ENCODE results near the gene CEBPA. TPM values are rescaled to one million over a fixed set of nuclear protein-coding genes. Genes with fewer than 3 reads are reported as not detected.
A peak's percentile ranks its signal among the peaks of the same experiment; 100 is the strongest.

CEBPA gene
- total RNA-seq, 8 experiments from 2014 or later: 0.46 to 4.9 (median 2.5) TPM

GRCh38 chr19:33285441-33285927 lies 16.9 kb downstream of the CEBPA start:
- Histone ChIP-seq H3K4me1 (replicated peaks in 1 of 2) (no peaks in the 10 kb centered on the region), H3K4me3 (no peak overlapping the region), H3K27ac (no peak overlapping the region)
- in situ Hi-C loops (cut with MboI; ENCODE audit: low pct_unique_long_range_greater_than_20kb in 2 of 9, low sequenced_read_pairs in 9 of 9, unreplicated experiment in 9 of 9): no loop called here
- 52 to 100% (median 73%) methylated on average over 1 to 8 of the region's 9 CpGs; no CpG with 5 or more reads in 4 of the 10 experiments for WGBS, 10 experiments
- ATAC-seq (replicated peaks in 6 of 8): no peak

GRCh38 chr19:33284756-33285155 lies 17.6 kb downstream of the CEBPA start:
- WGBS, 10 experiments: 53 to 100% (median 76%) methylated on average over 1 to 7 of the region's 7 CpGs; no CpG with 5 or more reads in 2 of the 10 experiments
- no peak overlapping the region for H3K27ac ChIP-seq
- no peak overlapping the region for H3K4me3 ChIP-seq
- ATAC-seq (replicated peaks in 6 of 8): no peak
- H3K4me1 ChIP-seq (replicated peaks in 1 of 2): no peaks in the 10 kb centered on the region
- in situ Hi-C loops (cut with MboI; ENCODE audit: low pct_unique_long_range_greater_than_20kb in 2 of 9, low sequenced_read_pairs in 9 of 9, unreplicated experiment in 9 of 9): no loop called here

GRCh38 chr19:33284146-33284643 lies 18.1 kb downstream of the CEBPA start:
- Histone ChIP-seq H3K4me1 (replicated peaks in 1 of 2) (no peaks in the 10 kb centered on the region), H3K4me3 (no peak overlapping the region), H3K27ac (no peak overlapping the region)
- WGBS, 10 experiments: 0 to 100% (median 80%) methylated on average over 1 to 9 of the region's 12 CpGs; no CpG with 5 or more reads in 1 of the 10 experiments
- in situ Hi-C loops (cut with MboI; ENCODE audit: low pct_unique_long_range_greater_than_20kb in 2 of 9, low sequenced_read_pairs in 9 of 9, unreplicated experiment in 9 of 9): no loop called here
- no peak for ATAC-seq (replicated peaks in 6 of 8)

GRCh38 chr19:33283589-33283988 lies 18.7 kb downstream of the CEBPA start:
- no peak for ATAC-seq (replicated peaks in 6 of 8)
- WGBS, 10 experiments: 57 to 100% (median 93%) methylated on average over 1 to 6 of the region's 6 CpGs; no CpG with 5 or more reads in 6 of the 10 experiments
- Histone ChIP-seq H3K4me1 (replicated peaks in 1 of 2) (no peaks in the 10 kb centered on the region), H3K4me3 (no peak overlapping the region), H3K27ac (no peak overlapping the region)
- in situ Hi-C loops (cut with MboI; ENCODE audit: low pct_unique_long_range_greater_than_20kb in 2 of 9, low sequenced_read_pairs in 9 of 9, unreplicated experiment in 9 of 9): no loop called here

GRCh38 chr19:33282036-33282671 lies 20.2 kb downstream of the CEBPA start:
- WGBS, 10 experiments: 0 to 77% (median 48%) methylated on average over 1 to 5 of the region's 14 CpGs; no CpG with 5 or more reads in 4 of the 10 experiments
- in situ Hi-C loops (cut with MboI; ENCODE audit: low pct_unique_long_range_greater_than_20kb in 2 of 9, low sequenced_read_pairs in 9 of 9, unreplicated experiment in 9 of 9): no loop called here
- no peak overlapping the region for H3K4me3 ChIP-seq
- peak in 1 of 8 experiments; percentile 51 for ATAC-seq (replicated peaks in 6 of 8)
- no peak overlapping the region for H3K27ac ChIP-seq
- H3K4me1 ChIP-seq (replicated peaks in 1 of 2): no peaks in the 10 kb centered on the region

- peaks cover 0 to 2% of the 10 kb centered on the region in 2 donors for H3K4me1 ChIP-seq (replicated peaks in 1 of 2)
- no peak overlapping the region for H3K27ac ChIP-seq
- 40 to 95% (median 83%) methylated on average over 1 to 6 of the region's 22 CpGs; no CpG with 5 or more reads in 6 of the 10 experiments for WGBS, 10 experiments
- in situ Hi-C loops (cut with MboI; ENCODE audit: low pct_unique_long_range_greater_than_20kb in 2 of 9, low sequenced_read_pairs in 9 of 9, unreplicated experiment in 9 of 9): no loop called here
- H3K4me3 ChIP-seq: no peak overlapping the region
- no peak for ATAC-seq (replicated peaks in 6 of 8)
Measured at GRCh38 chr19:33281296-33281926, 20.9 kb downstream of the CEBPA start.

- in situ Hi-C loops (cut with MboI; ENCODE audit: low pct_unique_long_range_greater_than_20kb in 2 of 9, low sequenced_read_pairs in 9 of 9, unreplicated experiment in 9 of 9): no loop called here
- Histone ChIP-seq H3K4me3 (no peak overlapping the region), H3K27ac (no peak overlapping the region), H3K4me1 (replicated peaks in 1 of 2) (peaks cover 0 to 8% of the 10 kb centered on the region in 2 donors)
- ATAC-seq (replicated peaks in 6 of 8): no peak
- WGBS, 10 experiments: 80 to 90% (median 90%) methylated on average over 1 to 2 of the region's 8 CpGs; no CpG with 5 or more reads in 7 of the 10 experiments
Measured at GRCh38 chr19:33280351-33280921, 21.9 kb downstream of the CEBPA start.

GRCh38 chr19:33279430-33280350 lies 22.6 kb downstream of the CEBPA start:
- ATAC-seq (replicated peaks in 6 of 8): no peak
- Histone ChIP-seq H3K27ac (no peak overlapping the region), H3K4me1 (replicated peaks in 1 of 2) (peaks cover 0 to 8% of the 10 kb centered on the region in 2 donors), H3K4me3 (no peak overlapping the region)
- 81 to 100% (median 89%) methylated on average over 1 to 10 of the region's 17 CpGs; no CpG with 5 or more reads in 2 of the 10 experiments for WGBS, 10 experiments
- in situ Hi-C loops (cut with MboI; ENCODE audit: low pct_unique_long_range_greater_than_20kb in 2 of 9, low sequenced_read_pairs in 9 of 9, unreplicated experiment in 9 of 9): no loop called here

GRCh38 chr19:33278403-33279269 lies 23.7 kb downstream of the CEBPA start:
- 50 to 83% methylated on average over 4 of the region's 9 CpGs; no CpG with 5 or more reads in 8 of the 10 experiments for WGBS, 10 experiments
- ATAC-seq (replicated peaks in 6 of 8): no peak
- Histone ChIP-seq H3K4me3 (no peak overlapping the region), H3K27ac (no peak overlapping the region), H3K4me1 (replicated peaks in 1 of 2) (peaks cover 0 to 17% of the 10 kb centered on the region in 2 donors)
- in situ Hi-C loops (cut with MboI; ENCODE audit: low pct_unique_long_range_greater_than_20kb in 2 of 9, low sequenced_read_pairs in 9 of 9, unreplicated experiment in 9 of 9): no loop called here

- Histone ChIP-seq H3K4me3 (no peak overlapping the region), H3K27ac (no peak overlapping the region), H3K4me1 (replicated peaks in 1 of 2) (peaks cover 0 to 20% of the 10 kb centered on the region in 2 donors)
- WGBS, 10 experiments: 18 to 100% (median 82%) methylated on average over 1 to 2 of the region's 4 CpGs; no CpG with 5 or more reads in 3 of the 10 experiments
- no peak for ATAC-seq (replicated peaks in 6 of 8)
- in situ Hi-C loops (cut with MboI; ENCODE audit: low pct_unique_long_range_greater_than_20kb in 2 of 9, low sequenced_read_pairs in 9 of 9, unreplicated experiment in 9 of 9): no loop called here
Measured at GRCh38 chr19:33278023-33278402, 24.3 kb downstream of the CEBPA start.

GRCh38 chr19:33277434-33277833 lies 24.9 kb downstream of the CEBPA start:
- peaks cover 0 to 20% of the 10 kb centered on the region in 2 donors for H3K4me1 ChIP-seq (replicated peaks in 1 of 2)
- ATAC-seq (replicated peaks in 6 of 8): no peak
- H3K4me3 ChIP-seq: no peak overlapping the region
- 40 to 90% (median 54%) methylated on average over 1 to 6 of the region's 12 CpGs; no CpG with 5 or more reads in 5 of the 10 experiments for WGBS, 10 experiments
- no peak overlapping the region for H3K27ac ChIP-seq
- in situ Hi-C loops (cut with MboI; ENCODE audit: low pct_unique_long_range_greater_than_20kb in 2 of 9, low sequenced_read_pairs in 9 of 9, unreplicated experiment in 9 of 9): no loop called here

Measured in motor neuron (in vitro differentiated cells).